GM18505 (cell line): ENCODE data around the gene CACNA2D2.

ENCODE experiments used
- ATAC-seq: cut with Tn5 transposase; IDR thresholded peaks from one replicate; pipeline ENCODE4 v1.9.1; 2021; ENCODE audit not compliant: unreplicated experiment
- POLR2A ChIP-seq: IDR thresholded peaks from 4 replicates; pipeline ENCODE4 v1.6.1; 2011; ENCODE audit warnings: borderline replicate concordance; ENCODE audit not compliant: insufficient read depth, insufficient read length; ENCODE audit errors: extremely low read depth

Gene CACNA2D2

GRCh38 chr3:50430950-50431435 lies 72.4 kb downstream of the CACNA2D2 start:
- no peak for TF ChIP-seq POLR2A
- ATAC-seq = no peak

GRCh38 chr3:50430191-50430590 lies 73.2 kb downstream of the CACNA2D2 start:
- no peak for TF ChIP-seq POLR2A
- no peak for ATAC-seq

- TF ChIP-seq POLR2A = no peak
- no peak for ATAC-seq
These were observed 75.3 kb downstream of the CACNA2D2 start for GRCh38 chr3:50428007-50428633.

- no peak for TF ChIP-seq POLR2A
- no peak for ATAC-seq
These were observed 76.2 kb downstream of the CACNA2D2 start for GRCh38 chr3:50427217-50427616.

- TF ChIP-seq POLR2A = no peak
These were observed 77.5 kb downstream of the CACNA2D2 start for GRCh38 chr3:50425911-50426310.

GRCh38 chr3:50423543-50423942 lies 79.9 kb downstream of the CACNA2D2 start:
- TF ChIP-seq POLR2A = no peak
- ATAC-seq = no peak

More at GRCh38 chr3:50425911-50426310, 77.5 kb downstream of the CACNA2D2 start:
- ATAC-seq = no peak

- no peak for TF ChIP-seq POLR2A
These were observed 81.3 kb downstream of the CACNA2D2 start for GRCh38 chr3:50422153-50422552.

GRCh38 chr3:50419595-50420370 lies 83.7 kb downstream of the CACNA2D2 start:
- no peak for TF ChIP-seq POLR2A
- ATAC-seq = no peak

More at GRCh38 chr3:50422153-50422552, 81.3 kb downstream of the CACNA2D2 start:
- no peak for ATAC-seq

GRCh38 chr3:50418850-50419249 lies 84.6 kb downstream of the CACNA2D2 start:
- TF ChIP-seq POLR2A = no peak
- ATAC-seq = no peak

GRCh38 chr3:50417637-50418033 lies 85.8 kb downstream of the CACNA2D2 start:
- ATAC-seq = no peak
- no peak for TF ChIP-seq POLR2A

GRCh38 chr3:50416736-50417636 lies 86.4 kb downstream of the CACNA2D2 start:
- no peak for ATAC-seq
- TF ChIP-seq POLR2A = no peak

- ATAC-seq = no peak
- no peak for TF ChIP-seq POLR2A
These were observed 87.6 kb downstream of the CACNA2D2 start for GRCh38 chr3:50415816-50416215.

- TF ChIP-seq POLR2A = no peak
- no peak for ATAC-seq
These were observed 88.4 kb downstream of the CACNA2D2 start for GRCh38 chr3:50415061-50415460.
